Stimulated activated CD4-positive, alpha-beta T cell treated with anti-CD3 and anti-CD28 coated beads, Interleukin-1b, Interleukin-23, amount 100 ng/mL, for 24 hours (primary cell): ENCODE data around the gene ARHGEF16.

Experiments used
- DNase-seq, 4 experiments: peaks; one replicate each; pipeline ENCODE4 v3.0.0-alpha.2; 2020; ENCODE audit warnings: low read depth in 4 of 4, low spot score in 1 of 4

Gene ARHGEF16

GRCh38 chr1:3479511-3480368 is 25.3 kb downstream of the ARHGEF16 start:
- DNase-seq, result no peak

- no peak for DNase-seq
Measured at GRCh38 chr1:3480369-3480719, 25.9 kb downstream of the ARHGEF16 start.

GRCh38 chr1:3481046-3481445 is 26.6 kb downstream of the ARHGEF16 start:
- DNase-seq, result no peak

- no peak for DNase-seq
Measured at GRCh38 chr1:3481836-3482375, 27.4 kb downstream of the ARHGEF16 start.

GRCh38 chr1:3482378-3482849 is 27.9 kb downstream of the ARHGEF16 start:
- DNase-seq, result no peak

- no peak for DNase-seq
Measured at GRCh38 chr1:3483380-3483779, 28.9 kb downstream of the ARHGEF16 start.

- peak in 3 of 4 experiments; percentile 12 to 28 (median 21) for DNase-seq
Measured at GRCh38 chr1:3483801-3484444, 29.5 kb downstream of the ARHGEF16 start.

GRCh38 chr1:3485016-3485415 is 30.6 kb downstream of the ARHGEF16 start:
- DNase-seq, result no peak

- DNase-seq, result no peak
Measured at GRCh38 chr1:3488432-3488831, 34.0 kb downstream of the ARHGEF16 start.

- no peak for DNase-seq
Measured at GRCh38 chr1:3490046-3490745, 35.7 kb downstream of the ARHGEF16 start.

- peak; percentile 67 to 89 (median 81) for DNase-seq
Measured at GRCh38 chr1:3491291-3492246, 37.1 kb downstream of the ARHGEF16 start.

GRCh38 chr1:3492545-3493246 is 38.2 kb downstream of the ARHGEF16 start:
- no peak for DNase-seq

- no peak for DNase-seq
Measured at GRCh38 chr1:3494321-3495308, 40.1 kb downstream of the ARHGEF16 start.

GRCh38 chr1:3495776-3496745 is 41.6 kb downstream of the ARHGEF16 start:
- no peak for DNase-seq

- DNase-seq, result no peak
Measured at GRCh38 chr1:3496916-3497315, 42.5 kb downstream of the ARHGEF16 start.

GRCh38 chr1:3497521-3497920 is 43.1 kb downstream of the ARHGEF16 start:
- no peak for DNase-seq

- DNase-seq, result no peak
Measured at GRCh38 chr1:3498246-3498930, 43.9 kb downstream of the ARHGEF16 start.
